HEK293T (cell line): ENCODE results near the gene TNNI3K.

ENCODE experiments used
- ARNT ChIP-seq: fragments of 450-650 bp; IDR thresholded peaks from 2 replicates; pipeline ENCODE4 v1.6.1; 2017; ENCODE audit warnings: mild to moderate bottlenecking
- BHLHE40 ChIP-seq: fragments of 450-650 bp; IDR thresholded peaks from 2 replicates; pipeline ENCODE4 v1.6.1; 2016; ENCODE audit warnings: mild to moderate bottlenecking, moderate library complexity, borderline replicate concordance
- CTBP1 ChIP-seq: fragments of 450-650 bp; IDR thresholded peaks from 2 replicates; pipeline ENCODE4 v1.6.1; 2016; ENCODE audit warnings: borderline replicate concordance
- FOXK2 ChIP-seq: fragments of 450-650 bp; IDR thresholded peaks from 2 replicates; pipeline ENCODE4 v1.6.1; 2016; ENCODE audit warnings: mild to moderate bottlenecking
- FOXM1 ChIP-seq: fragments of 450-650 bp; IDR thresholded peaks from 2 replicates; pipeline ENCODE4 v1.6.1; 2017; ENCODE audit warnings: mild to moderate bottlenecking, borderline replicate concordance
- HDGF ChIP-seq: fragments of 450-650 bp; IDR thresholded peaks from 2 replicates; pipeline ENCODE4 v1.6.1; 2017; ENCODE audit warnings: antibody characterized with exemption, borderline replicate concordance
- NFRKB ChIP-seq: fragments of 450-650 bp; IDR thresholded peaks from 2 replicates; pipeline ENCODE4 v1.6.1; 2016; ENCODE audit warnings: mild to moderate bottlenecking, moderate library complexity
- PKNOX1 ChIP-seq: fragments of 450-650 bp; IDR thresholded peaks from 2 replicates; pipeline ENCODE4 v1.6.1; 2016
- SP1 ChIP-seq: fragments of 450-650 bp; IDR thresholded peaks from 2 replicates; pipeline ENCODE4 v1.6.1; 2017
- SUZ12 ChIP-seq: fragments of 450-650 bp; IDR thresholded peaks from 2 replicates; pipeline ENCODE4 v1.6.1; 2016; ENCODE audit warnings: mild to moderate bottlenecking
- TARDBP ChIP-seq: fragments of 450-650 bp; IDR thresholded peaks from 2 replicates; pipeline ENCODE4 v1.6.1; 2016
- ZNF384 ChIP-seq: fragments of 450-650 bp; IDR thresholded peaks from 2 replicates; pipeline ENCODE4 v1.6.1; 2016

- TF ChIP-seq SUZ12 (no peak), BHLHE40 (no peak), SP1 (no peak), CTBP1 (no peak), NFRKB (no peak), ARNT (no peak), PKNOX1 (no peak), TARDBP (no peak), FOXK2 (no peak), FOXM1 (no peak), HDGF (no peak), ZNF384 (no peak)
Measured at GRCh38 chr1:74471470-74471869, 236.3 kb downstream of the TNNI3K start.
